IPS-11a (cell line): ENCODE measurements around the gene RIPOR3.
"Not testable (repeated sequence)": the region's sequence is repeated elsewhere in the genome, so short reads cannot be mapped to it uniquely, and the experiment has no call there.

Experiments used
- H3K4me3 ChIP-seq: one replicate; pipeline ENCODE4 v1.5.1; 2013; ENCODE audit warnings: low read depth, low read length, control low read depth

The RIPOR3 gene

GRCh38 chr20:50560867-50561266 lies 130.5 kb downstream of the RIPOR3 start:
- no peak overlapping the region for H3K4me3 ChIP-seq

DNA sequence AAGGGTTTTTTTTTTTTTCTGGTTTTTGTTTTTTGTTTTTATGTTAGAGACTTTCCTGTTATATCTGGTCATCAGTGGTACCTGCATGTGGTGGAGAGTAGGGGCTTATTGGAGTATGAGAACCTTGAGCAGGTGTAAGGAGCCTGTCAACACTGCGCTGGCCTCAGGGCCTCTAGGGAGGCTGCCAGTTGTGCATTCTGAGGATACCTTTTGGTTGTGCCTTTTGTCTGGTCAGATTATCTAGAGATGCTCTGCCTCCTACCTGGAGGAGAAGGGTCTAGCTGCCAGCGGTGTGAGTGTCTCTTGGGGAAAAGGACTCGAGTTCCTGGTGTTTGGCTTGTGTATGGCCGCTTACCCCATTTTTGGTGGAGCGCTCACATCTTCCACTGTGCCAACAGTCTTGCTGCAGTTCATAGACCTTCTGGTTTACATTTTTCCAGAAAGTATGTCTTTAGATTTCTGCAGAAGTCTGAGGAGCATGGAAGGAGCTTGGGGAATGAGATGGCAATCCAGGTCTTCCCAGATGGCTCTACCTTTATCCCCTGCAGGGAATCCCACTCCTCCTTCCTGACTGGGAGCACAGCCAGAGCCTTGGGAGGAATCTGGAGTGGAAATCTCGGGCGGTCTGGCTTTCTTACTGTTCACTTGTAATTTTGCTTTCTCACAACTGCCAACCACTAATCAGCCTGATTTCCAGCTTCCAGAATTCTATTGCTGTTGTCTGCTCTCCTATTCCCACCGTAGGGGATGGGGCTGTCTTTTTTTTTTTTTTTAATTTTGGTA lies 131.3 kb downstream of the RIPOR3 start:
- no peak overlapping the region for H3K4me3 ChIP-seq

GRCh38 chr20:50559149-50559548 lies 132.2 kb downstream of the RIPOR3 start:
- H3K4me3 ChIP-seq, result no peak overlapping the region

DNA sequence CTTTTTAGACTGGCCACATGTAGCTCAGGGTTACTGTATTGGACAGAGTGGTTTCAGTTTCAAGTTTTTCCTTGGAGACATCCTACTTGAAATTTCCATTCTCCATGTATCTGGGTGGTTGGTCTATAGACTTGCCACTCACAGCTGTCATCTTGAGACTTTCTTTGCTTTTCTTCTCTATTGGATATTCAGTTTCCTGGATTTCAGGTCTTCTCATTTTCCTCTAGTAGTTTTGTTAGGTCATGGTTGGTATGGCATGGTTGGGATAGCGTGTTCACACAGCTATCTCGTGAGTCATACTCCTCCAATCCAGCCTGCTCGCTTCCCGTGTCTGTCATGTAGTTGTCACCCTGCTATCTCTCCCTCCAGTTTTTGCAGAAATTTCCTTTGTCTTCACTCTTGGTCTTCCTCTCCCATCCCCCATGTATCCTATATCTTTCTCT lies 132.8 kb downstream of the RIPOR3 start:
- H3K4me3 ChIP-seq, result no peak overlapping the region

DNA sequence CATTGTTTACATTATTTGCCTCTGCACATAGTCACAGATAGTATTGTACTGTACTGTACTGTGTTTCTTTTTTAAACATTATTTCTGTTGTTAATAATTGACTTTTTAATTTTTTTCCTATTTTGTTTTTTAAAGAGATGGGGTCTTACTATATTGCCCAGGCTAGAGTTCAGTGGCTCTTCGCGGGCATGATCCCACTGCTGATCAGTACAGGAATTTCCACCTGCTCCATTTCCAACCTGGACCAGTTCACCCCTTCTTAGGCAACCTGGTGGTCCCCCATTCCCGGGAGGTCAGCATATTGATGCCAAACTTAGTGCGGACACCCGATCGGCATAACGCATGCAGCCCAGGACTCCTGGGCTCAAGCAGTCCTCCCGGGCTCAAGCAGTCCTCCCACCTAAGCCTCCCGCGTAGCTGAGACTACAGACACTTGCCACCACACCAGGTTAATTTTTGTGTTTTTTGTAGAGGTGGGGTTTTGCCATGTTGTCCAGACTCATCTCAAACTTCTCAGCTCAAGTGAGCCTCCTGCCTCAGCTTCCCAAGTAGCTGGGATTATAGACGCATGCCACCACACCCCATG lies 133.7 kb downstream of the RIPOR3 start:
- no peak overlapping the region for H3K4me3 ChIP-seq

DNA sequence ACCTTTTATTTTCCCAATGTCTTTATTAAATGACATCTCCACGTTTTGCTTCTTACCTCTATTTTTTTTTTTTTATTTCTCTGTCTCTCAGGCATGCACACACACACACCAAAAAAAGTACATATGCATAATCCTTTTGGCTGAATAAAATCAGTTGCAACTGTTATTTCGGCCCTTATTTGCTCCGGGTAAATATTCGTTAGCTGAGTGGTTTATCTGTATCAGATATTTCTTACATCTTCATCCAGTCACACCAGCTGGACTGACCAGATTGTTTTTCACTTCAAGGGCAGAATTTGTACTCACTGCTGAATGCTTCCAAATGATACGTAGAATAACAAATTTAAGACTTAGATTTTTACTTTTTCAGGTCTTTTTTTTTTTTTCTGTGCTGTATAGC lies 135.7 kb downstream of the RIPOR3 start:
- H3K4me3 ChIP-seq, result no peak overlapping the region

GRCh38 chr20:50554694-50555579 lies 136.4 kb downstream of the RIPOR3 start:
- H3K4me3 ChIP-seq, result no peak overlapping the region

DNA sequence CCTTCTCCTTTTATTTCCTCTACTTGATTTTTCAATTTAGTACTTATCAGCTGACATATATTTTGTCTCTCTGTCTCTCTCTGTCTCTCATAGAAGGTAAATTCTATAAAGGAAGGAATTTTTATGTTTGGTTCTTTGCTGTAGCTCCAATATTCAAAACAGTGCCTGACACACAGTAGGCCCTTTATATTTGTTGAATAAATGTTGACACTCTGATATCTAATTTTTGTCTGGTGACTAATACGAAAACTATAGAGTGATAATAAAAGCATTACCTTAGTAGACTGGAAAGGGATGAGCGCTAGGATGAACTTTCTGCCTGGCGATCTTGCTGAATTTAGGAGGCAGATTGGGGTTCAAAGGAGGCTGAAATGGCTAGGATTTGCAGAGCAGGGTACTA lies 138.4 kb downstream of the RIPOR3 start:
- no peak overlapping the region for H3K4me3 ChIP-seq

- no peak overlapping the region for H3K4me3 ChIP-seq
These were observed 140.1 kb downstream of the RIPOR3 start for GRCh38 chr20:50551288-50551687.

GRCh38 chr20:50550531-50550930 lies 140.8 kb downstream of the RIPOR3 start:
- no peak overlapping the region for H3K4me3 ChIP-seq

DNA sequence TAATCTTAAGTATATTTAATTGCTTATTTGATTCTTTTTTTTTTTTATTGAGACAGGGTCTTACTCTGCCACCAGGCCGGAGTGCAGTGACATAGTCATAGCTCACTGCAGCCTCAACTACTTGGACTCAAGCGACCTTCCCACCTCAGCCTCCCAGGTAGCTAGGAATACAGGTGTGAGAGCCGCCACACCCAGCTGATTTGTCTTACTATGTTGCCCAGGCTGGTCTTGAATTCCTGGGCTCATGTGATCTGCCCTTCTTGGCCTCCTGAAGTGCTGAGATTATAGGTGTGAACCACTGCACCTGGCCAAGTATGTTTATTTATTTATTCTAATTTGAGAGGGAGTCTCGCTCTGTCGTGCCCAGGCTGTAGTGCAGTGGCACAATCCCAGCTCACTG lies 142.9 kb downstream of the RIPOR3 start:
- H3K4me3 ChIP-seq, result no peak overlapping the region

- no peak overlapping the region for H3K4me3 ChIP-seq
These were observed 143.4 kb downstream of the RIPOR3 start for GRCh38 chr20:50547964-50548363.

GRCh38 chr20:50546729-50547314 lies 144.5 kb downstream of the RIPOR3 start:
- H3K4me3 ChIP-seq, result no peak overlapping the region

DNA sequence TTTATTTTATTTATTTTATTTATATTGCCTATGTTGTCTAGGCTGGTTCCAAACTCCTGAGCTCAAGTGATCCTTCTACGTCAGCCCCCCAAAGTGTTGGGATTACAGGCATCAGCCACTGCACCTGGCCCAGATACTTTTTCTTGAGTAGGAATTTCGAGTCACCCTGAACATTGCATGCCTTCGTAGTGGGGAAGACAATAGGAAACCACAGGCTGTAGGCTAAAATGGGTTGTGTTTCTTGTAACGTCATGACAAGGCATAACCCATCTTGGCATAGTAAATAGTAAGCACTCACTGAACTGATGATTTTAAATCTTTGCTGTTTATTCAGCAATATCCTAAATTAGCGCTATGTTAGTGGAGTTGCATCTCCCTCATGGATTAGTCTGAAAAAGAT lies 146.2 kb downstream of the RIPOR3 start:
- H3K4me3 ChIP-seq, result no peak overlapping the region

DNA sequence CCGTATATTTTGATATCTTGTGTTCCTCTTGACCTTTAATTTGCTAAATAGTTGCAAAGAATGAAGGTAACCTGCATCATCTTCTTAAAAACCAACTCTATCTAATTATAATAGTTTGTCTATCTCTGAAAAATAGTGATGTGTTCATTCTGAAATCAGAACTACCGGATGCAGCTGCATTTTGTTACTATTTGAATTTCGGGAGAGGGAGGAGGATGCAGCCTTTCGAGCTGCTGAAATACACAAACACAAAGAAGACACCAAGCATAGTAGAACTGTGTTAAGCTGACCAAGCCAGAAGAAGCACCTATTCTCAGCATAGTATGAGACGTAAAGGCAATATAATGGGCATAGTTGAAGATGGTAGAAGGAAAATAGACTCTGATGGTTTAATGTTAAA lies 148.0 kb downstream of the RIPOR3 start:
- H3K4me3 ChIP-seq, result no peak overlapping the region

GRCh38 chr20:50541606-50542041 lies 149.7 kb downstream of the RIPOR3 start:
- H3K4me3 ChIP-seq, result no peak overlapping the region

DNA sequence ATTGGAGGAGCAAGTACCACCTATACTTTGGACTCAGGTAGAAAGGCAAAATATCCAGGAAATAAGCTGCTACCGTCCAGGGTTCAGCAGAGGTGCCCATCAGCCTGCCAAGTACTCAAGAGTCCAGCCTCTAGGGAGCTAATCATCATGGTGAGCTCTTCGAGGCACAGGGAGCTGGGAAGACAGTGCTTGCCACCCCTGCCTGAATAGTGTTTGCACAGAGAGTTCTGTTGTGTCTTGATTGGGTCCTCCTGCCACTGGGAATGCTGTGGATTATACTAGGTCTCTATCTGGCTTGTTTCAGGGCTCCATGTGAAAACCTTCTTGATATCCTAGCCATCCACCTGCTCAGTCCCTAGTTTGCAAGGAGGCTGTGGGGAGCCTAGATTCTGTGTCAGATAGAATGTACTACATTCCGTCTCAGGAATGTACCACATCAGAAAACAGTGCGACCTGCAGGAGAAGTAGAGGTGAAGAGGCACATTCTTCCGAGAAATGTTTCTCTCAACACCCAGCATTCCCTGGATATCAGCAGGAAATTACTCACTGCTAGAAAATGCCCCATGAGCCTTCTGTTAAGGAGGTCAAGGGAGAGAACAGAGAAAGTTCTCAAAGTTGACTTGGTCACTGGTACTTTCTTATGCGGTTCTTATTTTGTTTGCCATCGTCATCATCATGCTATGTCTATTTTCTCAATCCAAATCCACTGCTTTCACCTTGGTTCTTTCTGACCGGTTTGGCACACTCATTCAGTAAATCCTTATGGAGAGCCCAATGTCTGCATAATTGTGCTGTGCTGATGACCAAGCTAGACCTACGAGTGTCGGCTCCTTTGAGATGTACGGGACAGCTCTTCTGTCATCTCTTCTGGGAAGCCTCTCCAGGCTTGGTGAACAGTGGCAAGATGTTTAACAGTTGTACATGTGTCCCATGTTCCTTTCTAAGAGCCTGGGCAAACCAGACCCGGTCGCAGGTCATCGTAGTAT lies 150.4 kb downstream of the RIPOR3 start:
- no peak overlapping the region for H3K4me3 ChIP-seq

DNA sequence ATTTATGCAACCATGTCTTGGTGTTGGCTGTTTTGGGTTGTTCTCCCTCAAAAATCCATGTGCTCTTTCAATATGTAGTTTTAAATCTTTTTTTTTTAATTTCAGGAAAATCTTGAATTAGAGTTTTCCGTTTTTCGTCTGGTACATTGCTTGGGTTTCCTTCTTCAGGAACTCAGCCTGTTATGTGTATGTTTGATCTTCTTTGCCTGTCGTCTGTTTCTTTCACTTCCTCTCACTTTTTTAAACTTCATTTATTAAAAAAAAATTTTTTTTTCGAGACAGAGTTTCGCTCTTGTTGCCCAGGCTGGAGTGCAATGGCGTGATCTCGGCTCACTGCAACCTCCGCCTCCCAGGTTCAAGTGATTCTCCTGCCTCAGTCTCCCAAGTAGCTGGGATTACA lies 151.5 kb downstream of the RIPOR3 start:
- not testable (repeated sequence) for H3K4me3 ChIP-seq

- H3K4me3 ChIP-seq, result no peak overlapping the region
These were observed 153.1 kb downstream of the RIPOR3 start for GRCh38 chr20:50538276-50538675.

DNA sequence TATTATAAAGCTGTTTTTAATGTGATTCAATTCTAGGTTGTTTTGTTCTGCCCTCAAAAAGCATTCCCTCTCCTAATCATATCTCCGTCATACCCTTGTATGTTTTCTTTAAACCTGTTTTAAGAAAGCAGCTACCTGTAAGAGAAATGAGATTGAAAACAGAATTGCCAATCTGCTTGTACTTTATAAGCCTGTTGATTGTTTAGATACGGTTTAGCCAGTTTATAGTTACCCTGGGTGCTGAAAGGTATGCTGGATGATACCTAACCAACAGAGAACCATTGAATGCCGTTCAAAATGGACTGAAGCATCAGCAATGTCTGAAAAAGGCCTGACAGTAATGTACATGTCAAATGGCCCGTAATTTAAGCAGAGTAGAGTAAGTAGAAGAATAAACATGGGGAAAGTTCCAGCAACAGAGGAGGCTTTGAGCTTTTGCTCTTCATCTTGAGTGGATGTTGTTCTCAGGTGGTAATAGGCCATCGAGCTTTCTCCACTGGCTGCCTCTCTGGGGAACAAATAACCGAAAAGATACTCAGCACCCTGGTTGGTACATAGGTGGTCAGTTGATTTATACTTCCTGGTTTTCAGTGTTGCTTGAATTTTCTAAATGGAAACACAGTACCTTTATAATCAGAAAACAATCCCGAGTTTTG lies 153.7 kb downstream of the RIPOR3 start:
- no peak overlapping the region for H3K4me3 ChIP-seq
